Colonic mucosa (tissue), 4 donors: ENCODE measurements around the gene TAC4. TPM values are rescaled to one million over a fixed set of nuclear protein-coding genes. Genes with fewer than 3 reads are reported as not detected.
"Not testable (repeated sequence)": the region's sequence is repeated elsewhere in the genome, so short reads cannot be mapped to it uniquely, and the experiment has no call there.

Experiments
- DNase-seq: peaks from one replicate; pipeline ENCODE4 v3.0.0-alpha.2; 2020
- H3K27ac ChIP-seq: fragments of 200-600 bp; one replicate; pipeline ENCODE4 v1.8.0; 2021
- H3K27me3 ChIP-seq: fragments of 200-600 bp; one replicate; pipeline ENCODE4 v1.8.0; 2021
- H3K36me3 ChIP-seq: fragments of 200-600 bp; one replicate; pipeline ENCODE4 v1.8.0; 2021
- H3K4me1 ChIP-seq: fragments of 200-600 bp; one replicate; pipeline ENCODE4 v1.8.0; 2021; ENCODE audit warnings: mild to moderate bottlenecking
- H3K4me3 ChIP-seq: fragments of 200-600 bp; one replicate; pipeline ENCODE4 v1.8.0; 2021
- H3K9ac ChIP-seq, 2 donors: one replicate each; pipeline ENCODE4 v1.7.0; 2013; ENCODE audit warnings: control low read depth in 2 of 2, low read depth in 2 of 2, low read length in 2 of 2
- H3K9me3 ChIP-seq: fragments of 200-600 bp; one replicate; pipeline ENCODE4 v1.8.0; 2021
- CTCF ChIP-seq: fragments of 200-600 bp; IDR thresholded peaks from one replicate; pipeline ENCODE4 v1.8.0; 2022; ENCODE audit warnings: antibody characterized with exemption, mild to moderate bottlenecking
- intact Hi-C: fragments of 100-400 bp; cut with DNase I; formaldehyde crosslinking; loops from one replicate; pipeline ENCODE4 v1.14.1; 2022
- total RNA-seq, 2 donors: library from RNA; stranded (reverse); fragmentation: NEBNext Ultra II Directional in 1 of 2; extraction: Animal tissue kit (Norgen Biotek cat#: 25700) in 1 of 2; gene quantifications; one replicate each; pipeline ENCODE4 v1.2.1, GENCODE V29; 2021
- donor health status: healthy.
- donor health status: DM: no; HTN: no; CAD: no.
- donor health status: DM: no; HTN: no; CAD: no.

The TAC4 gene
- total RNA-seq, 2 donors from 2014 or later, result not detected

GRCh38 chr17:49835472-49835871 is 12.4 kb downstream of the TAC4 start:
- Histone ChIP-seq H3K9ac (no peak overlapping the region), H3K4me1 (no peaks in the 10 kb centered on the region), H3K27ac (peak overlapping the region; percentile 2), H3K36me3 (no peaks in the 10 kb centered on the region), H3K27me3 (no peaks in the 10 kb centered on the region), H3K9me3 (no peaks in the 10 kb centered on the region), H3K4me3 (no peak overlapping the region)
- intact Hi-C loops, result no loop called here
- no peak for TF ChIP-seq CTCF
- DNase-seq, result no peak

- no peak for TF ChIP-seq CTCF
Observed at GRCh38 chr17:49834118-49834743, 13.6 kb downstream of the TAC4 start.

GRCh38 chr17:49832840-49833599 is 14.8 kb downstream of the TAC4 start:
- H3K27ac ChIP-seq, result no peak overlapping the region

More at GRCh38 chr17:49834118-49834743, 13.6 kb downstream of the TAC4 start:
- no peak overlapping the region for H3K9ac ChIP-seq
- no peaks in the 10 kb centered on the region for H3K36me3 ChIP-seq
- H3K4me3 ChIP-seq, result no peak overlapping the region
- no peaks in the 10 kb centered on the region for H3K9me3 ChIP-seq
- no peaks in the 10 kb centered on the region for H3K27me3 ChIP-seq
- intact Hi-C loops, result no loop called here
- no peak for DNase-seq
- H3K4me1 ChIP-seq, result no peaks in the 10 kb centered on the region
- H3K27ac ChIP-seq, result no peak overlapping the region

GRCh38 chr17:49830605-49831004 is 17.3 kb downstream of the TAC4 start:
- intact Hi-C loops, result no loop called here
- no peak overlapping the region for H3K9ac ChIP-seq
- no peak for DNase-seq

More at GRCh38 chr17:49832840-49833599, 14.8 kb downstream of the TAC4 start:
- H3K9me3 ChIP-seq, result no peaks in the 10 kb centered on the region
- no peak for DNase-seq
- no peak overlapping the region for H3K9ac ChIP-seq
- no peak for TF ChIP-seq CTCF
- H3K36me3 ChIP-seq, result no peaks in the 10 kb centered on the region
- no peaks in the 10 kb centered on the region for H3K4me1 ChIP-seq
- H3K27me3 ChIP-seq, result no peaks in the 10 kb centered on the region
- H3K4me3 ChIP-seq, result no peak overlapping the region
- intact Hi-C loops, result no loop called here

GRCh38 chr17:49829026-49829425 is 18.8 kb downstream of the TAC4 start:
- peaks cover 19% of the 10 kb centered on the region for H3K36me3 ChIP-seq
- H3K27ac ChIP-seq, result no peak overlapping the region
- no peaks in the 10 kb centered on the region for H3K27me3 ChIP-seq
- H3K4me3 ChIP-seq, result no peak overlapping the region
- intact Hi-C loops, result no loop called here
- DNase-seq, result no peak
- no peak for TF ChIP-seq CTCF
- no peaks in the 10 kb centered on the region for H3K4me1 ChIP-seq
- no peak overlapping the region for H3K9ac ChIP-seq
- no peaks in the 10 kb centered on the region for H3K9me3 ChIP-seq

More at GRCh38 chr17:49830605-49831004, 17.3 kb downstream of the TAC4 start:
- Histone ChIP-seq H3K9me3 (no peaks in the 10 kb centered on the region), H3K36me3 (peaks cover 12% of the 10 kb centered on the region), H3K27ac (no peak overlapping the region), H3K4me3 (no peak overlapping the region), H3K4me1 (no peaks in the 10 kb centered on the region), H3K27me3 (no peaks in the 10 kb centered on the region)
- TF ChIP-seq CTCF, result no peak

GRCh38 chr17:49828325-49828724 is 19.5 kb downstream of the TAC4 start:
- H3K4me3 ChIP-seq, H3K27me3 ChIP-seq, H3K9me3 ChIP-seq, intact Hi-C loops, H3K4me1 ChIP-seq, DNase-seq, H3K27ac ChIP-seq, H3K9ac ChIP-seq: not testable (repeated sequence)
- H3K36me3 ChIP-seq, result peaks cover 19% of the 10 kb centered on the region
